OCI-LY1 (cell line): ENCODE measurements around the gene CPNE1.

Experiments
- EZH2 ChIP-seq: fragments of 200-600 bp; sonication (generic), shearing (Covaris generic); IDR thresholded peaks from 2 replicates; pipeline ENCODE4 v1.8.0; 2017; ENCODE audit warnings: borderline replicate concordance, mixed run types, mild to moderate bottlenecking, antibody characterized with exemption, low read length, moderate library complexity, mixed read lengths
- TF ChIP-seq, protein P1 (sequence below): fragments of 200-600 bp; sonication (generic), shearing (Covaris generic); IDR thresholded peaks from 2 replicates; pipeline ENCODE4 v1.5.1; 2017; ENCODE audit warnings: mild to moderate bottlenecking, antibody characterized with exemption, low read length, moderate library complexity, mixed read lengths

DNA sequence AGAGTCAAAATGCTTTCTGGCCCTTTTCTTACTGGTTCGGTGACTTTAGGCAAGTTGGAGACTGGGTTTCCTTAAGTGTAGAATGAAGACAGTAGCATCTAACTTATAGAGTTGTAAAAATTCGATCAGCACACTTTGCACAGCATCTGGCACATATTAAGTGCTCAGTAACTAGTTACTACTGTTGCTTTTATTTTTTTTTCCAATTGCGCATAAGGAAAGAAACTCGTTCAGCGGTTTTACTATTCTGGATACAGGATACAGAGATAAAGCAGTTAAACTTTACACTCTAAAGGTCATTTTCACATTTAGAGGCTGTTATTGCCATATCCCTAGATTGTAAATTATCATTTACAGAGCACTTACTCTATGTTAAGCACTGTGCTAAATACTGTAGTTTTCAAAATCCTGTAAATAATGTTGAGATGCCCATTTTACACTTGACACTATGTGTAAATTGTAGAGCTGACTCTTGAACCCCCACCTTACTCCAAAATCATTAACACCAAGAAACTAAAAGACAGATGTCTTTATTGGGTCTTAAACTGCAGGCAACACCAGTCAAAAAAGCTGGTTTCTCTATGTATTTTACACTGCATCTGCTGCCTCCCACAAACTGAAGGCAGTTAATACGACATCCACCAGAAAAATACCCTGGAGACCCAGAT is 35.4 kb upstream of the CPNE1 start:
- TF ChIP-seq, protein P1, sequence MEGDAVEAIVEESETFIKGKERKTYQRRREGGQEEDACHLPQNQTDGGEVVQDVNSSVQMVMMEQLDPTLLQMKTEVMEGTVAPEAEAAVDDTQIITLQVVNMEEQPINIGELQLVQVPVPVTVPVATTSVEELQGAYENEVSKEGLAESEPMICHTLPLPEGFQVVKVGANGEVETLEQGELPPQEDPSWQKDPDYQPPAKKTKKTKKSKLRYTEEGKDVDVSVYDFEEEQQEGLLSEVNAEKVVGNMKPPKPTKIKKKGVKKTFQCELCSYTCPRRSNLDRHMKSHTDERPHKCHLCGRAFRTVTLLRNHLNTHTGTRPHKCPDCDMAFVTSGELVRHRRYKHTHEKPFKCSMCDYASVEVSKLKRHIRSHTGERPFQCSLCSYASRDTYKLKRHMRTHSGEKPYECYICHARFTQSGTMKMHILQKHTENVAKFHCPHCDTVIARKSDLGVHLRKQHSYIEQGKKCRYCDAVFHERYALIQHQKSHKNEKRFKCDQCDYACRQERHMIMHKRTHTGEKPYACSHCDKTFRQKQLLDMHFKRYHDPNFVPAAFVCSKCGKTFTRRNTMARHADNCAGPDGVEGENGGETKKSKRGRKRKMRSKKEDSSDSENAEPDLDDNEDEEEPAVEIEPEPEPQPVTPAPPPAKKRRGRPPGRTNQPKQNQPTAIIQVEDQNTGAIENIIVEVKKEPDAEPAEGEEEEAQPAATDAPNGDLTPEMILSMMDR = no peak
- TF ChIP-seq EZH2 = no peak
